Stromal cell of bone marrow (primary cell): Measurements from ENCODE around the gene SH3RF2.
"Not testable (repeated sequence)": the region's sequence is repeated elsewhere in the genome, so short reads cannot be mapped to it uniquely, and the experiment has no call there.

Experiments used
- DNase-seq: peaks from one replicate; pipeline ENCODE4 v3.0.0-alpha.2; 2012; ENCODE audit warnings: low read depth

Gene SH3RF2

DNA sequence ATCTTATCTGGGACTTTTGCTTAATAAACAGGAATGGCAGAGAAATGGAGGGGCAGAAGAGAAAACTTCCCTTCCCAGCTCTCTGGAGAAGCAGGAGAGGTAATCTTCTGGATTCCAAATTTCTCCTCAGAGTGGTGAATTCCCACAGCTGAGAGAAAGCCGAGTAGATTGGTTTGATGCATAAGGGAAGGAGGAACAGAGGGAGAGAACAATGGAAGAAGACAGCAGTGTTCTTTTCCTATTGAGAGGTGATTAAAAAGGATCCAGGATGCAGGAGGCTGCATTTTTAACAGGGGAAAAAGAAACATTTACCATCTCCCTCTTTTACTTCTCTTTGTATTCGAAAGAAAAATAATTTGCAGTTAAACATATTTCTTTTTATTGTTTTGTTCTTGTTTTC lies 13.1 kb downstream of the SH3RF2 start:
- DNase-seq = no peak

GRCh38 chr5:145951071-145951470 lies 14.7 kb downstream of the SH3RF2 start:
- no peak for DNase-seq

DNA sequence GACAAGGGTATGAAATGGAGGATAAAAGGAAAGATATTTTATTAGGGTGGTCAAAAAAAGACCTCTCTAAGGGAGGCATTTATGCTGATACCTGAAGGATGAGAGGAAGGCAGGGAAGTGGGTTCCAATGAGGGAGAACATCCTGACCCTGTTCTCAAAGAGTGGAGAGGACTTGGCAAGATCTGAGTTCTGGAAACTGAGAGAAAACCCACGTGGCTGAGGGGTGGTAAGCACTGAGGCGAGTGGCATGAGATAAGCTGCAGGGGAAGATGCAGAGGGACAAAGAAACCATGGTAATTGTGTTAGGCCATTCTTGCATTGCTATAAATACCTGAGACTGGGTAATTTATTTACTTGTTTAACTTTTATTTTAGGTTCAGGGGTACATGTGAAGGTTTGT lies 16.8 kb downstream of the SH3RF2 start:
- no peak for DNase-seq

DNA sequence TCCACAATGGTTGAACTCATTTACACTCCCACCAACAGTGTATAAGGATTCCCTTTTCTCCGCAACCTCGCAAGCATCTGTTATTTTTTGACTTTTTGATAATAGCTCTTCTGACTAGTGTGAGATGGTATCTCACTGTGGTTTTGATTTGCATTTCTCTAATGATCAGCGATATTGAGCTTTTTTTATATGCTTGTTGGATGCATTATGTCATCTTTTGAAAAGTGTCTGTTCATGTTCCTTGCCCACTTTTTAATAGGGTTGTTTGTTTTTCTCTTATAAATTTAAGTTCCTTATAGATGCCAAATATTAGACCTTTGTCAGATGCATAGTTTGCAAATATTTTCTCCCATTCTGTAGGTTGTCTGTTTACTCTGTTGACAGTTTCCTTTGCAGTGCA lies 17.8 kb downstream of the SH3RF2 start:
- DNase-seq = not testable (repeated sequence)

DNA sequence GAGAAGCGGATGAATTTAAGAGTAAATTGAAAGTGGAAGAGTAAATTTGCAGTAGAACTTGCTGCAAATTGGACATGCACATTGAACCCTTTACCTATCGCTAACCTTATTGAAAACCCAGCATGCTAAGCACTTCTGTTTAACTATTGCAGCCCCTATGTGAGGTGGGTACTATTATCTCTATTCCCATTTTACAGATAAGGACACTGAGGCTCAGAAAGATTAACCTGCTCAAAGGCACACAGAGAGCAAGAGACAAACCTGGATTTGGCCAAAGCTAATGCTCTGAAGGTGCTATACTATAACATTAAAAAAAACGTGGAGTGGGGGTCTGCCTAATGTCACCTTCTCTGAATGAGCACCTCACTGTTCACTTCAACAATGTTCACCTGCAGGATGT lies 21.0 kb downstream of the SH3RF2 start:
- DNase-seq = no peak

DNA sequence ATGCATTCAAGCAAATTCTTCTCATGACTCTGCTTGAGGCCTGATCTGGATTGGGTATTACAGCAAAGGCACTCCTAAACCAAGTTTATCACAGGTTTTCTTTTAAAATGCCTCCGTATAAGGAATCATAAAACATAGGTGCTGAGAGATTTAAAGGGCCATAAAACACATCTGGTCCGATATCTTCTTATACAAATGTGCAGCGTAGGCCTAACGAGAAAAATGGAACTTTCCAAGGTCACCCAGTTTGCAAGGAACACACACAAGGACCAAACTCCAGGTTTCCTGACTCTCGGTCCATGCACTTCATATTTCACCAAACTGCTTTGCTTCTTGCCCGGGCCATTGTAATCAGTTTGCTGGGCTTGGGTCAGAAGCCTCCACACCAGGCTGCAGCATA lies 22.1 kb downstream of the SH3RF2 start:
- DNase-seq = no peak

GRCh38 chr5:145960166-145960565 lies 23.8 kb downstream of the SH3RF2 start:
- DNase-seq = no peak

GRCh38 chr5:145960848-145961600 lies 24.6 kb downstream of the SH3RF2 start:
- DNase-seq = no peak

- no peak for DNase-seq
Measured at GRCh38 chr5:145962001-145962400, 25.6 kb downstream of the SH3RF2 start.

GRCh38 chr5:145964008-145964407 lies 27.6 kb downstream of the SH3RF2 start:
- DNase-seq = not testable (repeated sequence)

GRCh38 chr5:145965804-145966203 lies 29.4 kb downstream of the SH3RF2 start:
- DNase-seq = no peak

DNA sequence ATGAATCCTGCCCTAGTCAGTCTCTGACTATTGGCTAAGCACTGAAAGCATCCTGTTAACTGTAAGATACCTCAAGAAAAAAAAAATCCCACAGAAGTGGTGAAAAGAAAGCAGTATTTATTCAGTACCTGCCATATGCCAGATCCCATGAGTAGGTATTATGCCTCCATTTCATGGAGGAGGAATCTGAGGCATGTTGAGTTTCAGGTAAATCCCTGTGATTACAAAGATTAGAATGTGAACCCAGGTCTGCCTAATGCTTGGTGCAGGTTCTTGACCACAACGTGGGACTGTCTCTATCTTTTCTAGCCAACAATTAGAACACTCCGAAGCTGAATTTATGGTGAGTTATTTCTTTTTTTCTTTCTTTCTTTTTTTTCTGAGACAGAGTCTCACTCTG lies 30.9 kb downstream of the SH3RF2 start:
- no peak for DNase-seq

DNA sequence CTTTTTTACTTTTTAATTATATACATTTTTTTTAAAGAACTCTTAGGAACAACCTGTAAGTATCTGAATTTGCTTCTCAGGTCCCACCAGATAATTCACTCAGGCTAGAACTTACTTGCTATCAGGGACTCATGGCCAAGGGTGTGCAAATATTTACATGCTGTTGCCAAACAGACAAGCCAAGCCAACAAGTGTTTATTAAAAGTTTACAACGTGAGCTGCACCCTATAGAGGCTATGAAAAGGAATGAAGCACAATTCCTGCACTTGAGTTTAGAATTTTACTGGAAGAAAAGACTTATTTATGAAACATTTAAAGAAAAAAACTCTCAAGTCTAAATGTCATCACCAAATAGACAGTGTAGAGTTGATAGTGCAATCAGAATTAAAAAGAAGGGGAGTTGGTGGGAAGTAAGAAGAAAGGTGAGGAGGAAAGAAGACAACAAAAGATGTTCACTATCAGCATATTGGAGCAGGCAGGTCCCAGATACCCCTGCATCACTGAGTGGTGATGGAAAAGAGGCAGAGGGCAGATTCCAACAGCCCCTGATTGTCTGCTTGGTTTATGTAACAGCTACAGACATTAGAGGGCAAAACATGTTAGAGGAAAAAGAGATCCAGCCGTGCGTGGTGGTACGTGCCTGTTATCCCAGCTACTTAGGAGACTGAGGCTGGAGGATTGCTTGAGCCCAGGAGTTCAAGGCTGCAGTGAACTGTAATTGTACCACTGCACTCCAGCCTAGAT lies 32.8 kb downstream of the SH3RF2 start:
- DNase-seq = no peak

DNA sequence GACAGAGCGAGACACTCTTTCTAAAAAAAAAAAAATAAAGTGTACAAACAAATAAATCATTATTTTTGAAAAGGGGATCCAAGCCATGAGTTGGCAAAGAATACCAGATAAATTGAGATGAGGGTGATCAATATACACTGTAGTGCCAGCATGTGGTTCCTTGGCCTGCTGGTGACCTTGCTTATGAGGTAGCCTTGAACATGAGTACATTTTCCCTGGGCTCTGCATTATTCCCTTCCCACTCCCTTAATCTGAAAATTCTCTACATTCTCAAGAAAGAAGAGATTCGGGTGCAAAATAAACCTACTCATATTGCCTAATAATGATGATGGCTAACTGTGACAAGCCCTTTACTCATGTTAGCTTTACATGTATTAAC lies 33.3 kb downstream of the SH3RF2 start:
- DNase-seq = no peak

DNA sequence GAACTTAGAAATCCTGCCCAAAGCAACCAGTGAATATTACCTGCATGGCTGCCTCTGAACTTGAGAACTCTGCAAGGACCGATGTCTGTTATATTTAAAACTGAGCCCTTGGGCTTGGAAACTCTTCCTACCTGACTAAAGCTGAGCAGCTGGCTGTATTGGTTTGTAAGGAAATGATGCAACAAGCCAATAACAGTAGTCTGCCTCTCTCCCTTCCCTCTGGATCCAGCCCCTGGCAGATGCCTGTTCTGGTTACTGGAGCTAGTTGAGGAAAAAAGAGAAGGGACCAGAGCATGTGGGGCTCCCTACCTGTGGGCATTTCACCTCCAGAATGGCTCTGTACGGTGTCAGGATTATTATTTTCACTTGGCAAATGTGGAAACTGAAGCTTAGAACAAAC lies 34.7 kb downstream of the SH3RF2 start:
- DNase-seq = no peak

GRCh38 chr5:145971701-145972100 lies 35.3 kb downstream of the SH3RF2 start:
- no peak for DNase-seq

GRCh38 chr5:145975001-145975360 lies 38.6 kb downstream of the SH3RF2 start:
- peak; percentile 41 for DNase-seq

GRCh38 chr5:145975361-145976066 lies 39.1 kb downstream of the SH3RF2 start:
- peak; percentile 74 for DNase-seq

- DNase-seq = no peak
Measured at GRCh38 chr5:145976431-145977155, 40.2 kb downstream of the SH3RF2 start.

DNA sequence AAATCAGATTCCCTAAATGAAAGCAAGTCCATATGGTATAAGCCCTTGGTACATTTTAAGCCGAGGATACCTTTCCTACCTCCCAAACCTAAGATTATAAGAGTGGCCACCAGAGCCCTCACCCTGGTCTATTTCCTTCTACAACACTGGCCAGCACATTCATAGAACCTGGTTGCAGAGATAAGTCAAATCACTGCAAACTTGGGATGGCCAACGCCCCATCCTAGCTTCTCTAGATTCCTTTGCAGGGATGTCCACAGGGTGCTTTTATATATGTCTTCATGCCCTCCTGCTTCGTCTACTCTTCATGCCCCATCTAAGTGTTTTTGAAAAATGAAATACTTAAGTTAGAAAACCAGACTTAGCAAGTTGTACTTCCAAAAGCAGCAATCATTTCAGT lies 41.8 kb downstream of the SH3RF2 start:
- no peak for DNase-seq

DNA sequence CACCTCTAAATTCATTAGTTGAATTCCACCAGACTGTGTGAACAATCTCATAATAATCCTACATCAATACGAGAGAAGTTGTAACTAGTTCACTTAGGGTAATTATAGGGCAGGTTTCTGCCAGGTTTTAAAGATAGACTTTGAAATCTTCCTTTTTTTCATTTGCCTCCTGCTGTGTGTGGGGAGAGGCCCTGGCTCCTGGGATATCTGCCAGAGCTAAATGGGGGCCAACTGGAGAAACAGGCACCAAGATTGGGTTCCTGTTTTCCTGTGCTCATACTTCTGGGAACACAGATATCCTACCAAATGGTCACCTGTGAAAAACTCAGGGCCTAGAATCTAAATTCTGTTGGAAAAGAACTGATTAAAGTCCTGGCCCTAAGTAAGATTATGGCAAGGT lies 42.3 kb downstream of the SH3RF2 start:
- DNase-seq = no peak
